Activated CD4-positive, alpha-beta T cell treated with anti-CD3 and anti-CD28 coated beads, Interleukin-2, amount 50 U/mL, for 48 hours (primary cell): ENCODE results near the gene RNF113A.
"Not testable (repeated sequence)": the region's sequence is repeated elsewhere in the genome, so short reads cannot be mapped to it uniquely, and the experiment has no call there.

Source experiments
- DNase-seq, 2 experiments: peaks; one replicate each; pipeline ENCODE4 v3.0.0-alpha.2; 2020

RNF113A gene

GRCh38 chrX:119828446-119828845 is 43.1 kb downstream of the RNF113A start:
- no peak for DNase-seq

- DNase-seq: no peak
These were observed 45.1 kb downstream of the RNF113A start for GRCh38 chrX:119826399-119826959.

DNA sequence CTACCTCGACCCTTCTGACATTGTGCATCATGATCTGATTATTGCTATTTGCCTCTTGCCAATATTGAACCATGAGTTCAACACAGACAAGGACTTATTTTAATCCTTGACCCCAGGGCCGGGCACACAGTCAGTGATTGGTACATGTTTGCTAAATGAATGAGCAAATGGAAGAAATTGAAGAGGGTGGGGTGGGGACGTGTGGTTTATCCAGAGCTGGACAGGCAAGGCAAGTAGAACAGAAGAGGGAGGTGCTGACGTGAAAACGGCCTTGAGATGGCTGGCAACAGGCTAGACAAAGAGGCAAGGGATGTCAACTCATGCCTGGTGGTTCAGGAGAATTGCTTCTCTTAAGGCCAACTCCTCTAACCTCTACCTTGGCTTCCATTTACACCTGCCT is 47.3 kb downstream of the RNF113A start:
- DNase-seq: not testable (repeated sequence)

DNA sequence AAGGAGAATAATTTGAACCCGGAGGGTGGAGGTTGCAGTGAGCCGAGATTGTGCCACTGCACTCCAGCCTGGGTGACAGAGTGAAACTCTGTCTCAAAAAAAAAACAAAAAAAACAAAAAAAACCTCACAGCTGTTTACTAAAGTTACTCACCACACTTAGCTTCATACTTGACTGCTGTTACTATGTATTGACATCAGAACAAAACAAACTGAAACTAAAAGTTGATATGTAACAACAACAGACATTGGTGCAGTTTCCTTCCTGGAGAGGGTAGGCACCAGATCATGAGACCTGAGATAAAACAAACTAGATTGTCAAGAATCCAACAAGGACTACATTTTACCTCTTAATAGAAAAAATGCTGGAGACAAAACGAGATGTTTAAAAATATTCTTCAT is 49.8 kb downstream of the RNF113A start:
- DNase-seq: not testable (repeated sequence)
